NCI-H2227 (cell line): ENCODE data around the gene URGCP.
A peak's percentile ranks its signal among the peaks of the same experiment; 100 is the strongest.

Experiments used
- DNase-seq: peaks from one replicate; lab custom pipeline; 2025; ENCODE audit not compliant: unreplicated experiment; lab: John Stamatoyannopoulos, UW

Gene URGCP

GRCh38 chr7:43876976-43877745 lies 29.2 kb downstream of the URGCP start:
- DNase-seq: no peak

DNA sequence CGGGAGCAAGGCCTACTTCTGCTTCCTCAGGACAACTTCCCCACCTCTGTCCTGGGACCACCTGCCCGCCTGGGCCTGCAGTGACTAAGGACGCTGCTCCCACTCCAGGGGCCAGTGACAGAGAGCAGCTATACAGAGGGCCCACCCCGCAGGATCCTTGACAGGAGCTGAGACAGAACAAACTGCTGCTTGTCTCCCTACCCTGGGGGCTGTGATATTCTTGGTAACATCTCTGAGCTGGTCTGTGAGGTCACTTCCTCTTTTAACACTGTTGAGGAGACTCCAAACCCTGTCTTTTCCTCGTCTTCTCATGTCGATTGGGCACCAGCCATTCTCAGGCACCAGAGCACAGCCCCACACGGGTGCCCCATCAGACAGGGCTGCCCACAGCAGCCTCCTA lies 30.2 kb downstream of the URGCP start:
- DNase-seq: no peak

- DNase-seq: no peak
Observed at GRCh38 chr7:43873300-43873699, 33.1 kb downstream of the URGCP start.

DNA sequence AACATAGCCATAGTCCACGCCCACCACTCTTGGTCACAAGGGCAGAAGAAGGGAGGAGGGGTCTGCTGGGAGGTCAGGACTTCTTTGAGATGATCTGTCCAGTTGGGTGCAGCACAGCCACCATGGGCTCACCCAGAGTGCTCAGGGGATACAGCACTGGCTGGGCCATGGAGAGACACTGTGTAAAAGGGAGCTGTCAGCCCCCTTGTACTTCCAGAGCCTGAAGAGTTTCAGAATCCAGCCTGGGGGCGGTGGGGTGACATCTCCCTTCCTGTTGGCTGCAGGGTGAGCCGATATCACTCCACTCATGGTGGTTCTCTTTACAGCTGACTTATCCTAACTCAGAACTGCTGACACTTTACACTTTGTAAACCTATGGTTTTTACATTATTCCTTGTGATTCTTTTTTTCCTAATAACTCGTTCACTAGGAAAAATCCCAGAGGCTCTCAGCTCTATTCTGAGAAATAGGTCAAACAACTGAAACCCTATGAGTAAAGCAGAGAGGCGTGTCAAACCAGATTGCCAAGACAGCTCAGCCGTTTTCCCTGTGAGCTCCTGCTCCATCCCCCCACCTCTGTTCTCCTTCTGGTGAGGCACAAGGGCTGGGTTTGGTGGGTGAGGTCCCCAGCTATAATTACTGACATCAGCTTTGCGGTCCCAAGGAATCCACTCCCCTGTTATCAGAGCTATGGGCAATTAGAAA lies 33.8 kb downstream of the URGCP start:
- DNase-seq: peak; percentile 22

DNA sequence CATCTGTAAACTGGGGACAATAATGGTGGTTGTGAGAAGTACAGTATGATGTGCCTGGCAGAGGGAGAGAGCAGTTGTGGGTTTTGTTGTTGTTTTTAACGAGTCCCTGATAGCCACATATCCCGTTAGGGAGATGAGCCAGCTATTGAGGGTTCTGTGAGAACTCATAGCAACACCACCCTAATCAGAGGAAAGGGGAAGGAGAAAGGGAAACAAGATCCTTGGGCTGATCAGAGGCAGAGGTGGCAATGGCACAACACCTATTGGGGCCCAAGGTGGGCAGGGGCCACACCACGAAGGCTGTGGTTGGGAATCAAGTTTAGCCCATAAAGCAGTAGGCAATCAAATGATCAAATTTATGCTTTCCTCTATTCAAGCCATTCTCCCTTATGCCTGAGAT lies 35.3 kb downstream of the URGCP start:
- DNase-seq: no peak

GRCh38 chr7:43870316-43870715 lies 36.1 kb downstream of the URGCP start:
- DNase-seq: no peak

DNA sequence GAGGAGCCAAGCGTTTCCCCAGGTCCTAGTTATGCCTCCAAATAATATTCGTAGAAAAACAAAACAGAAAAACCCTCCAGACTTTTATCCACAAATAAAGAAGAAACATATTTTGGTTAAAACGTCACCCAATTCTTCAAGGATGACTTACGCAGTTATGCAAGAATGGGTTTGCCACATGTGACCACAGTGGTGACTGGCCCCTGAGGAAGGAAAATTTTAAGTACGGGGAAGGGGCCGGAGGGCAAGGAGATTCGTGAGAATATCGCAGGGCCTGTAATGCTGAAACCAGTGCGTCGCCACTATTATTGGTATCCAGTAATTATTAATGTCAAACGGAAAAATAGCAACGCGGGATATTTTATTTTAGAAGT lies 36.5 kb downstream of the URGCP start:
- peak; percentile 40 for DNase-seq

GRCh38 chr7:43869006-43869866 lies 37.2 kb downstream of the URGCP start, which contains the start of gene MRPS24:
Gene MRPS24 (minus strand): TSS chr7:43869517. CDS start chr7:43869495, 22 bp downstream.
- peak; percentile 94 for DNase-seq

DNA sequence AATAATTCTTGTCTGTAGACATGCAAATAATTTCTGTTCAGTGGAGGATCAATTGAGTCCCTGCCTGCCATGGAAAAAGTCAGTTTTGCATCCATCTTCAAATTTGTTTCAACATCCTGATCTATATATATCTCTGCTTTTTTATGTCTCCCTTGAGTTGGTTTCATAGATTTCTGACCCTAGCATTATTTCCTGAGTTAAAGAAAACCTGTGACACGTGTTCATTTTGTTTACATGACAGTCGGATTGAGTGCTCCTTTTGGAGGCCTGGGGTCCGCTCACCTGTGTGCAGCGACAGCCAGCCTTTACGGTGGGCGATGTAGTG lies 37.8 kb downstream of the URGCP start:
- DNase-seq: no peak

DNA sequence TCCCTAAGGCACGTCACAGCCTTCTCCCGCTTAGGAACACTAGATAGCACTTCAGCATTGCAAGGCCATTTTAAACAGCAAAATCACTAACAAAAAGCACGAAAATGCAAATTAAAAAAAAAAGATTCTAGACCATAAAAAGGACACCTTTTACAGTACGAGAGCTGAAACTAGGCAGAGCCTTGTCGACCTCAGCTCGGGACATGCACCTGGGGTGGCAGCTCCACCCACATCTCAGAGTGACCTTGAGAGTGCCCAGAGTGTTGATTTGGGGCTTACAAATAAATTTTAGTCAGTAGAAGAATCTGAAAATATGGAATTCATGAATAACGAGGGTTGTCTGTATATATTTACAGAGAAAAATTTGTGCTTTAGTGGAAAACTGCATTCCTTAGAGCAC lies 38.2 kb downstream of the URGCP start:
- no peak for DNase-seq

DNA sequence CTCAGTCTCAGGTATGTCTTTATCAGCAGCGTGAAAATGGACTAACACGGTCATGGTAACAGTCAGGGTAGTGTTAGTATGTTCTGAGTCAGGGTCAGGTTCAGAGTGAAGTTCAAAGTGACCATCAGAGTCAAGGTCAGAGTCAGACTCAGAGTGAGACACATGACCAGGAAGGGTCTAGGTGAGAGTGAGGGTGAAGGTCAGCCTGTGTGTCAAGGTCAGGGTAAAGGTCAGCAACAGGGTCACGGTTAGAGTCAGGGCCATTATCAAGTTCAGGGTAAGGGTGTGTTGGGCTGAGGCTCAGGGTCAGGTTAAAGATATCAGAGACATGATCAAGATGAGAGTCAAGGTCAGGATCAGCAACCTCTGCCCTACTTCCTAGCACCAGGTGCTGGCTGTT lies 41.1 kb downstream of the URGCP start:
- DNase-seq: no peak

DNA sequence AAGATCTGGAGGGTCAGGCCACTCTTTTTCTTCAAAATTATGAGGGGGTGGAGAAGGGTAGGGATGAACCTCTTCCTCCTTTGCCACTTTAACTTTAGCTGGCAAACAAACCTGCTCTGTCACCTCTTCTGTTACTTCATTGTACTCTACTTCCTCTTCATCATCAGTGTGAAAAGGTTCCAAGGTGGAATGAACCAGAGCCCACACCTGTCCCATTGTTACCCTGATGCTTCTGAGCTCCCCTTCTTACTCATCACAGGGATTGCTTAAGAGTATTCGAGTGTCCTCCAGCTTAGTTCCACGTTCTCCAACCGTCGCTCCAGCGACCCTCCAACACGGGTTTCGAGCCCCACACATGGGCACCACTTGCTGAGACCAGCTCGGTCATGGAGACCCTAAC lies 42.3 kb downstream of the URGCP start:
- DNase-seq: no peak

- no peak for DNase-seq
Observed at GRCh38 chr7:43856996-43857395, 49.4 kb downstream of the URGCP start.

DNA sequence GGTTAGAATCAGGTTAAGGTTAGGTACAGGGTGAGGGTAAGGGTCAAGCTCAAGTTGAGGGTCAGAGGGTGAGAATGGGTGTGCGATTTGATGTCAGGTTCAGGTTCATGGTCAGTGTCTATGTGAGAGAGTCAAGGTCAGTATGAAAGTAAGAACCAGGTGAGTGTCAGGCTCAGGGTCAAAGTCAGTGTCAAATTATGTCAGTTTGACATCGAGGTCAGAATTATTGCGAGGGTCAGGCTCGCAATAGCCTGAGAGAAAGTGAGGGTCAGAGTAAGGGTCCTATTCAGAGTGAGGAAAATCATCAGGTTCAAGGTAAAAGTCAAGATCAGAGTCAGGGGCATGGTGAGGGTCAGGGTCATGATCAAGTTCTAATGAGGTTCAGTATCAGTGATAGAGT lies 50.1 kb downstream of the URGCP start:
- DNase-seq: no peak

DNA sequence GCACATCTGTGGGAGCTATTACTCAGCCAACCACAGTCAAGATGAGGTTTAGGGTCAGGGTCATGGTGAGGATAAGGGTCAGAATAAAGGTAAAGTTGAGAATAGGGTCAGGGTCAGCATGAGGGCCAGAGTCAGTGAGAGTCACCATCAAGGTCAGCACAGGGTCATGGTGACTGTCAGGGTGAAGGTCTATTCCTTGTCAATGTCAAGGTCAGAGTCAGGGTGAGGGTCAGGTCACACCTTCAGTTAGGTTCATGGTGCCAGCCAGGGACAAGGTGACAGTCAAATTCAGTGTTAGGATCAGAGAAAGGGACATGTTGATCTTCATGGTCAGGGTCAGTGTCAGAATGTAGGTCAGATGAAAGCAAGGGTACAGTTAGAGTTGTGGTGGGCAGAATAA lies 51.2 kb downstream of the URGCP start:
- DNase-seq: no peak

- DNase-seq: no peak
Observed at GRCh38 chr7:43851805-43852204, 54.6 kb downstream of the URGCP start.

GRCh38 chr7:43850348-43851116 lies 55.9 kb downstream of the URGCP start:
- DNase-seq: no peak

DNA sequence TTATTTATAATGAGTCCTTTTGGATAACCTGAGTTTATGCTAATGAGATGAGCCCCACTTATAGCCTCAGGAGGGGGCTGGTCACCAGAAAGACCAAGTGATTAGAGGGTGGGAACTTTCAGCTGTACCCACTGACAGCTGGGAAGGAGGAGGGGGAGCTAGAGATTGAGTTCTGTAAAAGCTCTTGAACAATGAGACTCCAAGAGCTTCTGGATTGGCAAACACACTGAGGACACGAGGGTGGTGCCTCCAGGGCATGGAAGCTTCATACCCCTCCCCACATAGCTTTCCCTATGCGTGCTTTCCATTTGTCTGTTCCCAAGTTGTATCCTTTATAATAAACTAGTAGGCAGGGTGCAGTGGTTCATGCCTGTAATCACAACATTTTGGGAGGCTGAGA lies 57.3 kb downstream of the URGCP start:
- no peak for DNase-seq

DNA sequence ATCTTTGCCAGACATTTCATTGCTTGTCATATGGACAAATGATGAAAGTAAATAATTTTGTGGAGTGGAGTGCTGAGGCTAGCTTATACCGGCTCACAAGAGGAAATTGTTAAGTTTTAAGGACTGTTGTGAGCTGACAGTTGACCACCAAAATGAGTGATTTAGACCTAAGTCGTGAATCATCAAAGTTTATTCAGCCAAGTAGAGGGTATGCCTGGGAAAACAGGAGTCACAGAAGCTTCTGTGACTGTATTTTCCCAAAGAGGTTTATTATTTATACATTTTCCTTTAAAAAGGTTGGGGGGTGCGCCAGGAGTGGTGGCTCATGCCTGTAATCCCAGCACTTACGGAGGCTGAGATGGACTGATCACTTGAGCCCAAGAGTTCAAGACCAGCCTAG lies 58.9 kb downstream of the URGCP start:
- no peak for DNase-seq

DNA sequence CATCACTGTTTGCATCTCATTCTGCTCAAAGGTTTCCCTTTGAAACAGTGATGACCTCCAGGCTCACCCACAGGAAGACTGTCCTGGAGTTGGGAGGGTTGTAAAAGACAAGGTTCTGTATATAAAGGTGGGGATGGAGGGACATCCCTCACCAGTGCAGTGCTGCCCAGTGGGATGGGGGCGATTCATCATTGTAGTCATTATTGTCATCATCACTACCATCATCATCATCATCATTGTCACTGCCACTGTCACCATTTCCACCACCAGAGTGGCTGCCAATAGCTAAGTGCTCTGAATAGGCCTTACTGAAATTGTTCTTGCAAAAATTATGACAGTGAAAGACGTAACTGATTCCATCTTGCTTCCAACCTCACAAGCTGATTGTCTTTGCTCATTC lies 61.7 kb downstream of the URGCP start:
- no peak for DNase-seq

DNA sequence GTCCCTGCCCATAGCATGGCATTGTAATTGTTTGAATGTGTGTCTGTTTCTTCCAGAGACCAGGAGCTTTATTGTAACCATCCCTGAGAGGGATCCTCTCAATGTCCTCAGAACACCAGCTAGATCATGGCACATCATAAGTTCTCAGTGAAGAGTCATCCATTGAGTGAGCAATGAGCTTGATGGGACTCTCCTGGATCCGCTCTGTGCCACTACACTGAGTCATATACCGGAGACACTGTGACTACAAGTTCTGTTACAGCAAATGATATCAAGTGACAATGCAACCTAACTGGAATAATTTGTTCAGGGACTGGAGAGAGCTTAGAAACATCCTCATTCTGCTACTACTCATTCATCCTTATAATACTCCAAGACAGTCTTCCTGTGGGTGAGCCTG lies 62.1 kb downstream of the URGCP start:
- no peak for DNase-seq
